Inflammatory macrophage treated with lipopolysaccharide for 1 hour (primary cell): ENCODE measurements around the gene EHD4.

ENCODE experiments used
- DNase-seq, 2 donors: peaks; one replicate each; pipeline ENCODE4 v3.0.0-alpha.2; 2020 to 2022

Gene EHD4

GRCh38 chr15:41979493-41980266 lies 7.3 kb upstream of the EHD4 start:
- DNase-seq, result no peak

GRCh38 chr15:41978534-41978933 lies 6.2 kb upstream of the EHD4 start:
- no peak for DNase-seq

GRCh38 chr15:41977757-41978383 lies 5.5 kb upstream of the EHD4 start:
- no peak for DNase-seq

DNA sequence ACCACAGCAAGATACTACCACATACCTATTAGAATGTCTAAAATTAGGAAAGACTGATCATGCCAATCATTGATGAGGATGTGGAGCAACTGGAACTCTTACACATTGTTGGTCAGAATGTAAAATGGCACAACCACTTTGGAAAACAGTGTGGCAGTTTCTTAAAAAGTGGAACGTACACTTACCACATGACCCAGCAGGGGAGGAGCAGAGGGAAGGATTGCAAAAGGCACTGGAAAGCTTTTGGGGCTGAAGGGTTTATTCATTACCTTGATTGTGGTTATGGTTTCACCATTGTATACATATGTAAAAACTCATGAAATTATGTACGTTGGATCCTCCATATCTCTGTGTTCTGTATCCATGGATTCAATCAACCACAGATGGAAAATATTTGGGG lies 3.3 kb upstream of the EHD4 start:
- DNase-seq, result peak in 1 of 2 donors; percentile 36

DNA sequence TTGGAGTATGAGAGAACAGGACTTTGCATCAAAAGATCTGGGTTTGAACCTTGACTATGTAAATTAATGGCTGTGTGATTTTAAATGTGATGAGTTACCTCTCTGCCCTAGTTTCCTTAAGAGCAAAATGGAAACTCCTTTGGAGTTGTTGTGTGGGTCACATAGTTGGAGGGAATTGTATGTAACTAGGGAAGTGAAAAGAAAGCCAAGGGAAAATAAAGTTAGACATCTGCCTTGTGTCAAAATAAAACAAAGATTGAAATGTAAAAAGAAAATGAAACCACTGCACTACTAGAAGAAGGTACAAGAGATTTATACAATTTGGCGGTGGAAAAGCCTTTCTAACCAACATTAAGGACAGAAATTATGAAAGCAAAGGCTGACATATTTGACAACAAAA lies 1.7 kb upstream of the EHD4 start:
- DNase-seq, result no peak

DNA sequence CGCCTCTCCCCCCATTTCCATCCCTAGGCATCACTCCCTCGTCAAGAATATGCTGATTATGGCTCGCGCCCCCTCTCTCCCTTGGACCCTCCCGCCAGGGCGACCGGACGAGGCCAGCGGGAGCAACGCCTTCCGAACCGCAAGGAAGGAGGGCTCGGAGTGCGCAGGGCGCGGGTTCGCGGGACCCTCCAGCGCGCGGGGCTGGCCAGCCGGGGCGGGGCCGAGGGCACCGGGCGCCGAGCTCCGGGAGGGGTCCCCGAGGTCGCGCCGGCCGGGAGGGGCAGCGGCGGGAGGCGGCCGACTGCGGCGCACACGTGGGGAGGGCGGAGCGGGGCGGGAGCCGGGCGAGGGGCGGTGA lies 483 bp downstream of the EHD4 start:
- peak in 1 of 2 donors; percentile 9 for DNase-seq

DNA sequence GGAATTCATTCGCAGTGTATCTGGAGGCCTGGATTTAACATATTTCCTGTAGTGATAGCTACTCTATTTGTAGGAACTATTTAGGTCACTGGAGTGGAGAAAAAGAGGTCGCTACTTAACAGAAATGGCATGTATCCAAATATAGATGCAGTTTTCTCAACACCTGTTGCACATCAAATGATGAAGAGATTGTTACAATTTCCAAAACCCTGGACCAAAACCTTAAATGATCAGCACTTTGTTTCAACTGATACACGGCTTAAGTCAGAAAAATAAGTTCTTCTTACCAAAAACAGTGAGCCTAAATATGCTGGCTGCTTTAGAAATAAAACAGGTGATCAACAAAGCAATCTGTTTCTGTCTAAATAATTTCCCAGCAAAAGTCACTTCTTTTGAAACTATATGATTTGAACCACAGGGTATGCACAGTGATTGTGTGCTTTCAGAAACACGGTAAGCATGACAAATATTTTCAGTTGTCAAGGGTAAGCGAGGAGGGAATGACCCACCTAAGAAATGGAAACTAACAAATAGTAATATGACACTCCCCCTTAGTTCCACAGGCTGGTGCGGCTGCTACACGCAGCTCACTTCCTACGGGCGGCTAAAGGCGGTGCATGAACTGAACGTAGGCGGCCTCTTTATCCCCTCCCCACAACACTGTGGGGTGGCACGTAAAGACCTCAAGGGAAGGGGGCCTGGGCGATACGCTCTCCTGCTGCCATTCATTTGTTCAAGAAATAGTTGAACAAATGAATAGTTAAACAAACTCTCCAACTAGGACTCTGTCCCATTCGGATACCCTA lies 1.1 kb downstream of the EHD4 start:
- DNase-seq, result peak; percentile 62 to 75

DNA sequence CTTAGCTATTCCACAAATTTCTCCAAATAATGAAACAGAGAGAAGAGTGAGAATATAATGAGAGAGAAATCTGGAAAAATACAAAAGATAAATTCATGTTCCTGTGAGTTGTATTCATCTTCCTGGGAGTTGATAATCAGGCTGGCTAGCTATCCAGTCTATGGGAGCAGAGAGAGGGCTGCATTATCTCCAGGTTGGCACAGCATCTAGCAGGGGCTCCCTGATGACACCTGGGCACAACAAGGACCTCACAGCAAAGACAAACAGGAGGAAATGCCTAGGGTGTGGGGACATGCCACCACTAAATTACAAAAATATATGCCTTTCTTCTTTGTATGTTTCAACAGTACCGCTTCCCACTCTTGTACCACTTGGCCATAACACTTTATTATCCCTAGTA lies 1.9 kb downstream of the EHD4 start:
- no peak for DNase-seq

DNA sequence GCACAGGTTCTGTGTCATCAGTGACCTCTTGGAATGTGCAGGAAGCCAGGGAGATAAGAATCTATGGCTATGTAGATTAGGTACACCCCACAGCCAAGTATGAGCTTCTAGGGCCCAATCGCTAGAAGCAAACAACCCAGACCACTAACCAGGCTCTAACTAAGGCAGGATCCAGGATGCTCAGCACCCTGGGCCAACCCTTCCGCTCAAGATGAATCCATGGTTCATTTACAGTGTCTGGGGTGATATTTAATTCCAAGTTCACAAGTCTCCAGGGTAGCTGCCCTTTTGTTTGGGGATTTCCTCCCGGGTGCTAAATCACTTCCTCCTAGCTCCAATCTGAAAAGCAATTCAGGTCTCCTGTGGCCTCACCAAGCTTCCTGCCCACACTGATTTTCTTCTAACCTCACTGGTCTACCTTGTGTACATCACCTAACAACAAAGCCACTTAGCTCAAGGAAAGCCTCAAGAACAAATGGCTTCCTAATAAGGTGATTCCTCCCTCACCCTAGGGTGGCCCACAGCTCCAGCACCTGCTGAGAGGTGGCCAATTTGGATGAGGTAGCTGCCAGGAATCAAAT lies 2.4 kb downstream of the EHD4 start:
- DNase-seq, result peak; percentile 29 to 44

DNA sequence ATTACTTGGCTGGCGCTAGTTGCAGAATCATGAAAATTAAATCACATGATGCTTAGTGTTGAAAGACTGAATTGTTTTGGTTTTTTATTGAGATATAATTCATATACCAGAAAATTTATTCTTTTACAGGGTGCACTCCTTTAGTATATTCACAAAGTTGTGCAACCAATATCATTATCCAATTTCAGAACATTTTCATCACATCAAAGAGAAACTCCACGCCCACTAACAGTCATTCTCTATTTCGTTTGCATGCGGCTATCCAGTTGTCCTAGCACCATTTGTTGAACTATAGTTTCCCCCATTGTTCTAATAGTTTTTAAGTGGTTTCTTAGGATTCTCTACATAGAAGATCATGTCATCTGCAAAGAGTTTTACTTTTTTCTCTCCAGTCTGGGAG lies 3.7 kb downstream of the EHD4 start:
- peak; percentile 58 to 77 for DNase-seq

DNA sequence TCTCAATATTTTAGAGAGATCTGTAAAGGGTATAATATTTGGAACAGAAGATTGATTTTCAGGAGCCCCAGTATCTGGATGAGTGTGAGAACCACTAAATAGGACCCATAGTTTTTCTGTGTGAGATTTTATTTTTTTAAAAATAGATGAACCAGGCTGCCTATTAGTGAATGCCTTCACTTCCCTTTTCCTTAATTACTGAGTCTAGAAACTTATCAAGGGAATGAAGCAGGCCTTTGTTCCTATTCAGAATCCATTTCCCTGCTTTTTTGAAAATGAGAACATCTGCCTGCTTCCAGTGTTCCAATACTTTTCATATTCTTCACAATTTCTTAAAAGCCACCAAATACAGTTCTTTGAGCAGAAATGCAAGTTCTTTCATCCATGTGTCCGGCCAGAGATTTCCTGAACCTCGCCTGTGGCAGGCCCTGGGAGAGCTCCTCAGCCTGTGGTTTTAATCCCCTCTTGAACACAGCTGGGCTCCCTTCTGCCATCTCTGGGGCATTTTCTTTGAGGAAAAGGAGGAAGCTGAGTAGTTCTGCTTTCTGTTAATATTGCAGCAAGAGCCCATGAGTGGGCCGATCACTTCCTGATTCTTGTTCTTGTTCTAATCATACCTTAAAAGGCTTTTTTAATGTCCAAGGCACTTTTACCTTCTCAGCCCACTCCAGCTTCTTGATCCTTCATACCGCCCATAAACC lies 4.7 kb downstream of the EHD4 start:
- peak; percentile 92 to 93 for DNase-seq

DNA sequence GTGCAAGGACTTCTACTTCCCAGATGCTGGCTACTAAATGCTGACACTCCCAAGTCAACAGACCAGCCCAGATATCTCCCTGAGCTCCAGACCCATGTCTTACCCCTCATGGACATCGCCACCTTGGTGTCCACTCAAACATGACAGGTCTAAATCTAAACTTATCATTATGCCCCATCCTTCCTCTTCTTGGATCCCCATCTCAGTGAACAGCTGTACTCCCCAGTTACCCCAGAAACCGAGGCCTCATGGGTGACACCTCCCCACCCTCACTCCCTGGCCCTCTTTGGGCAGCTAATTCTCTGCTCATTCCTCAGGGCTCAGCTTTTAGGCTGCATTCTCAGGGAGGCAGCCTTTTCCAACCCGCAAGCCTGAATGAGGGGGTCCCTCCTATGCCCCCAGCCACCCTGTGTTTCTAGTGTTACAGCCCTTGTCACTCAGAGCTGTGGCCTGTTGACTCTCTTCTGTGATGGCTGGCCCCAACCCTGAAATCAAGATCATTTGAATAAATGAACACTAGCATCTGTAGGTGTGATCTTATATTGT lies 5.4 kb downstream of the EHD4 start:
- DNase-seq, result peak in 1 of 2 donors; percentile 12

DNA sequence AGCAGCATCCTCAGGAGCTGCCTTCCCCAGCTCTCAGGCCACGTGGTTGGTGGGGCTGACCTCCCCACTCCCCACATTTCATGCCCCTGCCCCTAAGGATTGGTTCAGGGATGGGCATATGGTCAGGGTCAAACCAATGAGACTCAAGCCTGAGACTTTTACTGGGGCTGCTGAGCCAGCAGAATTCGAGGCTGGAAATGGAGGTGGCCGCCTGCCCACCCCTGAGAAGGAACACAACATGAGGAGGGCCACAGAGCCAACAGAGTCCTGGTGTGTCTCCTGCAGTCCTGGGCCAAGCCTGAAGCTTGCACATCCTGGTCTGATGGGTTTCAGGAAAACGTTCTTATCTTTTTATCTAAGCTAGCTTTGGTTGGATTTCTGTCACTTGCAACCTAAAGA lies 5.9 kb downstream of the EHD4 start:
- DNase-seq, result no peak

GRCh38 chr15:41965441-41966413 lies 6.6 kb downstream of the EHD4 start:
- no peak for DNase-seq

DNA sequence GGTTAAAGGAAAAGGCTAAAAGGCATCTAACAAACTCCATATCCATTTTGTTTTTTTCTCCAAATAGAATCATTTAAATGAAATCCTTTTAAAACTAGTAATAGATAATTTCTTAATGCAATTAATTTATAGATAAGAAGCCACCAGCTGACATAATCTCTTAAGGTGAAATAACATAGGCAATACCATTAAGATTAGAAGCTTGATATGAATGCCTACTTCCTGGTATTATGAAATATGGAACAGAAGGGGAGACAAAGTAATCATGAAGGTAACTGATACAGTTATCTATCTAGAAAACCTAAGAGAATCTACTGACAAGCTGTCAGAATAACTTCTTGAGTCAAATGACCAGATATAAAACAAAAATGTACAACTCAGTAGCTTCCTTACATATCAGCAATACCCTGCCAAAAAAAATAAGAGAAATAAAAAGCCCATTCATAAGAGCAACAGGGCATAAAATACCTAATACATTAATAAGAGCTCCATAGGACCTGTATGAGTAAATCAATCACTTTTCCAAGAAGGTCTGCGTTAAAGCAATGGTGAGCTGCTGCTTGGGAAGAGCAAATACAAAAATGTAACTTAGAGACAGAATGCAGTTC lies 10.7 kb downstream of the EHD4 start:
- no peak for DNase-seq

GRCh38 chr15:41961001-41961518 lies 11.3 kb downstream of the EHD4 start:
- DNase-seq, result no peak

- DNase-seq, result no peak
These were observed 14.3 kb downstream of the EHD4 start for GRCh38 chr15:41958002-41958420.

DNA sequence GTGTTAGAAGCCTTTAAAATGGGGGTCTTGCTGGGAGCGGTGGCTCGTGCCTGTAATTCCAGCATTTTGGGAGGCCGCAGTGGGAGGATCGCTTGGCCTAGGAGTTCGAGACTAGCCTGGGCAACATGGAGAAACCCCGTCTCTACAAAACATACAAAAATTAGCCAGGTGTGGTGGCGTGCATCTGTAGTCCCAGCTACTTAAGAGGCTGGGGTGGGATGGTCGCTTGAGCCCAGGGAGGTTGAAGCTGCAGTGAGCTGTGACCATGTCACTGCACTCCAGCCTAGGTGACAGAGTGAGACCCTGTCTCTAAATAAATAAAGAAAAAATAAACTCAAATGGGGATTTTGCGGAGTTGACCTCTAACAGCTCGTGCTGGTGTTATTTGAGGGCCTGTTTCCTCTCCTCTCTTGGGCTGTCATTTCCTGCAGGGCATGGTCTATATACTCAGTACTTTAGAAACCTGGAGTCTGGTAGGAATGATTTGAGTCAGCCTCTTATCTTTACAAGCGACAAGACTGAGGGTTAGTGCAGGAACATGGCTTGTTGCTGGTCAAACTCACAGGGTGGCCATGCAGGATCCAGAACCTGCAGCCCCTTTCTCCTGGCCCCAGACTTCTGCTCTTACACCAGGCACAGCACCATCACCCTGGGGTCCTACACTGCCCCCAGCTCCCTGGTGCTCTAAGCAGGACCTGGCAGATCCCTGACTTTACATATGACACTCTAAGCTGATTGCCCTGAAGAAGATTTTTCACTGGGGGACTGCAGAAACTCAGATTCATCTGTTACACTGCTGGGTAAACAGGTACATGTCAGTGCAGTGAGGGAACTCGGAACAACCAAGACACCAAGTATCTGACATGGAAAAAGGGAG lies 15.1 kb downstream of the EHD4 start:
- DNase-seq, result no peak

DNA sequence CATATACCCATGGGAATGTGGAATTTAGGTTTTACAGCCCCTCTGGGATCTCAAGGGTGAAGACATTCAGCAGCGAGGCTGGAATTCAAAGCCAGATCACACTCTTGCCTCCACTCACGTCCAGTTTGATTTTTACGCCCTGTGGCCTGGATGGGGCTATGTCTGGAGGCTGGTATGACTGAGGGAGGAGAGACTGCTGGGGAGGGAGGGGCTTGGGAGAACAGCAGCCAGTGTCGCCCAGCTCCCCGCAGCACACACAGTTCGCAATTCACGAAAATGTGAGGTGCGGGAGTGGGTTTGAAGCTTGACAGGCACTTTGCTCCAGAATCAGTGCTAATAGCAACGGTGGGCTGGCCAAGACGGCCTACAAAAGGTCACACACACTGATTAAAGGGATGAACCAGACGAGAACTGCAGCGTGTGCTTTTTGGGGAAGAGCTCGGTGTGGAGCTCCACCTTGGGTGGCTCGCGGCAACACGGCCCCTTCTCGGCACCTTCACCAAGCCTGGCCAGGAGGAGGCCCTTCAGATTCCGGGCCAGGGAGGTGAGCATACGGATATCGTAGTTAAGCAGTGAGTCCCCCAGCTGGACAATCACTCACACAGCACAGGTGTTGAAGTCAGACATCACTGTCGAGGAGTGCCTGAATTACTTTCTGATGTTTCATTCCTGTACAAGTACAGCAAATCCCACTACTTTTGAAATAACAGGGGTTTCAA lies 16.4 kb downstream of the EHD4 start:
- no peak for DNase-seq
